ENCODE measurements around the gene AHDC1. TPM values are rescaled to one million over a fixed set of nuclear protein-coding genes. Genes with fewer than 3 reads are reported as not detected.

The AHDC1 gene
- total and polyA plus RNA-seq, 9 of the 15 experiments (the other 6 are each of a cell fraction or from before 2014, with no cell fraction given): 0.21 to 36.4 (median 4.7) TPM

GRCh38 chr1:27598902-27599528, 4.9 kb downstream of the AHDC1 start (continued):
- TF ChIP-seq ELK3 (CRISPR knock-in tag; IDR thresholded peaks at IDR 0.05) (no peak), KAT2B (IDR thresholded peaks at IDR 0.05; ENCODE audit: low read depth, low read length) (no peak), TRIM25 (IDR thresholded peaks at IDR 0.05; ENCODE audit: borderline replicate concordance) (no peak), ZBTB9 (CRISPR knock-in tag; IDR thresholded peaks at IDR 0.05) (0 out of 2 replicates have a peak, but pooled peaks have one; percentile 40), JUND (IDR thresholded peaks at IDR 0.05; ENCODE audit: borderline replicate concordance, low read depth, low read length) (peak; percentile 92), JUND (tag; IDR thresholded peaks at IDR 0.05; ENCODE audit: borderline replicate concordance, low read depth, low read length) (peak; percentile 84; the same call in 1 of the 3 replicates), ZC3H11A (IDR thresholded peaks at IDR 0.05; ENCODE audit: low read depth, low read length) (no peak), PBX2 (CRISPR knock-in tag; IDR thresholded peaks at IDR 0.05; ENCODE audit: low read depth) (no peak), PBX2 (tag; conservative IDR thresholded peaks at IDR 0.05; ENCODE audit: low read depth) (no peak), ZFP91 (CRISPR knock-in tag; IDR thresholded peaks at IDR 0.05) (no peak), CCNT2 (IDR thresholded peaks at IDR 0.05; ENCODE audit: borderline replicate concordance, extremely low read depth, insufficient read length, low read depth, low read length) (peak; percentile 59), CTCF (IDR thresholded peaks at IDR 0.05 in 2 of 3, conservative IDR thresholded peaks at IDR 0.05 in 1 of 3; ENCODE audit: insufficient read depth in 2 of 3, low read depth in 1 of 3, low read length in 3 of 3) (peak in 1 of 3 experiments; percentile 2; a peak in 1 of 6 replicates), NFRKB (IDR thresholded peaks at IDR 0.05; ENCODE audit: low read depth) (no peak), ESRRB (CRISPR knock-in tag; IDR thresholded peaks at IDR 0.05; ENCODE audit: borderline replicate concordance) (no peak)

All from K562 (cell line).